ENCODE data around the gene OXCT2.
A peak's percentile ranks its signal among the peaks of the same experiment; 100 is the strongest.

OXCT2 gene

DNA sequence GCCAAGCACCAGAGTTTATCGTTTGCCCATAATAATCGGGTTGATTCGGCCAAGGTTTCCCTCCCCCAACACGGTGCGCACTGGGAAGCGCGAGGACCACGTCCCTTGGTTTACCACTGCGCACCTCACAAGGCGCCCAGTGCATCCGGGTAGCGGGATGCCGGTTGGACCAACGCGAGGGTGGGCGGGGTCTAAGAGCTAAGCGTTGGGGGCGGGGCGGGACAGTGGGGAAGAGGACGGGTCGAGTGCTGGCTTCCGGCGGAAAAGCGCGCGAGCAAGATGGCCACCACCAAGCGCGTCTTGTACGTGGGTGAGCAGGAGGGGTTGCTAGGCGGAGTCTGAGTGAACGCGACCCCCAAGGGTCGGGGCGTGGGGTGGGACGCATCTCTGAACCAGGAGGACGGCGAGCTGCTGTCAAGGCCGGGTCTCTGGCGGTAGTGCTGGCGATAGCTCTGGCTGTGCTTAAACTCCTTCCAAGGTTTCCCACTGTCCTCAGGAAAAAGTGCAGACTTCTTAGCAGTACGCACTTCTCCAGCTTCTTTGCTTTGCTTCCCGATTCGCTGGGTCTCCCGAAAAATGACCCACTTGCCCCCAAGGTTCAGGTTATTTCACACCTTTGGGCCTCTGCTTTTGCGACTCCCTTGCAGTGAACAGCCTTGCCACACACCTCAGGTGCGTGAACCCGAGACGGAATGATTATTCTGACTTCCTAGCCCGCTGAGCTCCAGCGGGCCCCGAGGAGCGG, 32.4 kb downstream of the OXCT2 start, which contains the start of gene PPIE:
Gene PPIE, plus strand, starts transcription at position 261 of the 745 bp plus-strand sequence. Its CDS starts 19 bp downstream, at position 280.
- Histone ChIP-seq H3K4me3 (ENCODE audit: low read length) (peak within 1 kb of the TSS; percentile 78), H3K4me1 (ENCODE audit: control insufficient read depth, insufficient read depth, low read length) (peaks cover 9% of the 10 kb centered on the region), H3K27me3 (ENCODE audit: control insufficient read depth, insufficient read depth, low read length) (peaks cover 10% of the 10 kb centered on the region), H3K9me3 (ENCODE audit: control insufficient read depth, low read length) (no peaks in the 10 kb centered on the region), H3K9ac (ENCODE audit: low read length) (peak within 1 kb of the TSS; percentile 75), H3K36me3 (ENCODE audit: control insufficient read depth, insufficient read depth, low read length) (no peaks in the 10 kb centered on the region)

DNA sequence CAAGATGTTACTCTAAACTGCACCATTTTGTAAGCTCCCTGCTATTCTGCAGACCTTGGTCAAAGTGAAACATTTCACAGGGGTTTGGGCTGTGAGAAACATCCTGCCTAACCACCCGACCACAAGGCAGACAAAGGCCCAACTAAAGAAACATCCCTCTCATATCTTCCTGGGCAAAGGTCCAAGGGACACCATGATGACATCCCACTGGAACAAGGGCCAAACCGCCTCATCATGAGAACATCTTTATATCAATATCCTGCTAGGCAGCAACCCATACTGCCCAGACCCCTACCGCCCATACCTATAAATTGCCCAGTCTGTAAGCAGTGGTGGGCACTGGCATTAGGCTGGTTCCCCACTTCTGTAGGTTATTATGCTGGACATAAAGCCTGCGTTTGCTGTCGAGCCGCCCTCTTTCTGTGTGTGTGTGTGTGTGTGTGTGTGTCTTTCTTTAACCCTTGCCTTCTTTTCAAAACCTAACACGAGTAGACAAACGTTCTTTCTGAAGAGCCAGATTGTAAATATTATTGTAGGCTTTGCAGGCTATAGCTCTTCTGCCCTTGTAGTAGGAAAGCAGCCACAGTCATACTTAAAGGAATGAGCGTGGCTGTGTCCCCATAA, 33.5 kb downstream of the OXCT2 start:
- no peaks in the 10 kb centered on the region for H3K36me3 ChIP-seq (ENCODE audit: control insufficient read depth, insufficient read depth, low read length)
- no peaks in the 10 kb centered on the region for H3K9me3 ChIP-seq (ENCODE audit: control insufficient read depth, low read length)
- peaks cover 9% of the 10 kb centered on the region for H3K4me1 ChIP-seq (ENCODE audit: control insufficient read depth, insufficient read depth, low read length)
- peaks cover 18% of the 10 kb centered on the region for H3K27me3 ChIP-seq (ENCODE audit: control insufficient read depth, insufficient read depth, low read length)
- H3K4me3 ChIP-seq (ENCODE audit: low read length) = no peak overlapping the region
- H3K9ac ChIP-seq (ENCODE audit: low read length) = no peak overlapping the region

DNA sequence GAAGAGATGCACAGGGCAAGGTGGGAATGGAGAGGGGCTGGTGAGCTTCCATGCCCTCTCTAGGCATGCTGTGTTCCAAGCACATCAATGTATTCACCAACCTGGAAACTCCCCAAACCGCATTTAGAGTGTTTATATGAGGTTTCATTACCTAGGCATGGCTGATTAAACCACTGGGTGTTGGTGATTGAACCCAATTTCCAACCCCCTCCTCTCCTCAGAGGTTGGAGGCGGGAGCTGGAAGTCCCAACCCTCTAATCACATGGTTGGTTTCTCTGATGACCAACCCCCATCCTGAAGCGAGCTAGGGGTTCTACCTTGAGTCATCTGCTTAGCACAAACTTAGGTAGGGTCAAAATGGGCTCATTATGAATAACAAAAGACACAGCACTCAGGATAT, 35.4 kb downstream of the OXCT2 start:
- no peak overlapping the region for H3K9ac ChIP-seq (ENCODE audit: low read length)
- no peaks in the 10 kb centered on the region for H3K36me3 ChIP-seq (ENCODE audit: control insufficient read depth, insufficient read depth, low read length)
- peaks cover 9% of the 10 kb centered on the region for H3K4me1 ChIP-seq (ENCODE audit: control insufficient read depth, insufficient read depth, low read length)
- peaks cover 23% of the 10 kb centered on the region for H3K27me3 ChIP-seq (ENCODE audit: control insufficient read depth, insufficient read depth, low read length)
- H3K4me3 ChIP-seq (ENCODE audit: low read length) = no peak overlapping the region
- no peaks in the 10 kb centered on the region for H3K9me3 ChIP-seq (ENCODE audit: control insufficient read depth, low read length)

DNA sequence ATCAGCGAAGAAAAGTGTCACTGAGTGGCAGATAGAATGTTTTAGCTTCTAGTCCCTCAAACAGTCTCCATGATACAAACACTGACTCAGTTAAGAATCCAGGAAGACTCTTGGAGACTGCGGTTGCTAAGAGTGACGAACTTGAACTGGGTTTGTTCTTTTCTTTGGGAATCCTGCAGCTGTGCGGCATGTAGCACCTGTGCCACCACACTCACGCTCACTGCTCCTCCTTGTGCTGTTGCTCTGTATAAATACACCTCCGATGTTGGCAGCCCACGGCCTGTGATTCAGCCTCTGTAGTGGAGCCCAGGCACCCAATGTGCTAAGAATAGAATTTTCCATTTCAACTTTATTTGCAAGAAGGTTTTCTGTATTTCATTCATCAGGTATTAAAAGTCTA, 38.0 kb downstream of the OXCT2 start:
- Histone ChIP-seq H3K36me3 (ENCODE audit: control insufficient read depth, insufficient read depth, low read length) (no peaks in the 10 kb centered on the region), H3K4me3 (ENCODE audit: low read length) (no peak overlapping the region), H3K4me1 (ENCODE audit: control insufficient read depth, insufficient read depth, low read length) (no peaks in the 10 kb centered on the region), H3K9ac (ENCODE audit: low read length) (no peak overlapping the region), H3K9me3 (ENCODE audit: control insufficient read depth, low read length) (no peaks in the 10 kb centered on the region), H3K27me3 (ENCODE audit: control insufficient read depth, insufficient read depth, low read length) (peaks cover 35% of the 10 kb centered on the region)

DNA sequence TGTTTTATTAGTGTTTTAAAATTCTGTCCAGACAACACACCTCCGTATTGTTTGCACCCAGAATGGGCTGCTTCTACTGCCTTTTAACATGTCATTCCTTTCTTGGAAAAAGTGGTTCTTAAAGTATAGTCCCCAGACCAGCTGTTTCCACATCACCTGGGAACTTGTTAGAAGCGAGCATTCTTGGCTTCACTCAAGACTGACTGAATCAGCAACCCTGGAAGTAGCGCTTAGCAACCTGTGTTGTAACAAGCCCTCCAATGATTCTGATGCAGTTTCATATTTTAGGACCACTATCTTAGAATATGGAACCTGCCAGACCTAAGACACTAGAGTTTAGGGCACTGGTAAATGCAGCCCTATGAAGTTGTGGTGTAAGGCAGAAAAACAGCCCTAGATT, 38.4 kb downstream of the OXCT2 start:
- Histone ChIP-seq H3K4me1 (ENCODE audit: control insufficient read depth, insufficient read depth, low read length) (no peaks in the 10 kb centered on the region), H3K9ac (ENCODE audit: low read length) (no peak overlapping the region), H3K4me3 (ENCODE audit: low read length) (no peak overlapping the region), H3K36me3 (ENCODE audit: control insufficient read depth, insufficient read depth, low read length) (no peaks in the 10 kb centered on the region), H3K9me3 (ENCODE audit: control insufficient read depth, low read length) (no peaks in the 10 kb centered on the region), H3K27me3 (ENCODE audit: control insufficient read depth, insufficient read depth, low read length) (peaks cover 39% of the 10 kb centered on the region)

DNA sequence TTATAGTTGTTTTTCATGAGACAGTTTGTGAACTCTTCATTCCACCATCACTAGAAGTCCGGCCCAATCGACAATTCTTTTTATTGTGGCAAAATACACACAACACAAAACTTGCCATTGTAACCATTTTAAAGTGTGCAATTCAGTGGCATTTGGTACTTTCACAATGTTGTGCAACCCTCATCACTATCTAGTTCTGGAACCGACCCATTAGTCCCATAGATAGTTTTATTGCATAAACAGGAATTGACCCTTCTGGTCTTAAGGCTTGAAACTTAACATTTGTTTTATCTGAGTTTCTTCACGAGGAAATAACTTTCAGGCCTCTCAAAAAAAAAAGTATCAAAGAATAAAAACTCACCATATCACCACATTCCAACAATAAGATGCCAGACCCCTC, 41.3 kb downstream of the OXCT2 start:
- Histone ChIP-seq H3K9me3 (ENCODE audit: control insufficient read depth, low read length) (no peaks in the 10 kb centered on the region), H3K27me3 (ENCODE audit: control insufficient read depth, insufficient read depth, low read length) (peaks cover 35% of the 10 kb centered on the region), H3K4me1 (ENCODE audit: control insufficient read depth, insufficient read depth, low read length) (no peaks in the 10 kb centered on the region)

DNA sequence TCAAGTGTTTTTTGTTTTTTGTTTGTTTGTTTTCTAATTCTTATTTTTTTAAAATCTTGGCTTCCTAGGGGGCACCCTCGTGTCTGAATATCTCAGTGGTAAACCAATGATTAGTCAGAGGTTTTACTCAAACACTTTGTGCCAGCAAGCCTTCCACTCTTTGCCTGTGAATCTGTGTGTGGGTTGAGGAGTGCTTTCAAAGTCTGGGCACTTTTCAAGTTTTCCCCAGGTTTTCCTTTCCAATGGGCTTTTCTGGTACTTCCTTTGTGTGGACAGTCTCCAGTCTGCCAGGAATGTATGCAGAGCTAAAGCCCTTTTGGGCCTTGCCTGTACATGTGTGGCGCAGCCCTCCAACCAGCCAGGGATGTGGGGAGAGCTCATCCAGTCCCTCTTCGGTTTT, 42.1 kb downstream of the OXCT2 start:
- Histone ChIP-seq H3K4me1 (ENCODE audit: control insufficient read depth, insufficient read depth, low read length) (no peaks in the 10 kb centered on the region), H3K4me3 (ENCODE audit: low read length) (no peak overlapping the region), H3K36me3 (ENCODE audit: control insufficient read depth, insufficient read depth, low read length) (no peaks in the 10 kb centered on the region), H3K9ac (ENCODE audit: low read length) (no peak overlapping the region), H3K9me3 (ENCODE audit: control insufficient read depth, low read length) (no peaks in the 10 kb centered on the region), H3K27me3 (ENCODE audit: control insufficient read depth, insufficient read depth, low read length) (peaks cover 35% of the 10 kb centered on the region)

More for the DNA sequence above, 41.3 kb downstream of the OXCT2 start:
- H3K4me3 ChIP-seq (ENCODE audit: low read length) = no peak overlapping the region
- H3K9ac ChIP-seq (ENCODE audit: low read length) = no peak overlapping the region
- H3K36me3 ChIP-seq (ENCODE audit: control insufficient read depth, insufficient read depth, low read length) = no peaks in the 10 kb centered on the region

DNA sequence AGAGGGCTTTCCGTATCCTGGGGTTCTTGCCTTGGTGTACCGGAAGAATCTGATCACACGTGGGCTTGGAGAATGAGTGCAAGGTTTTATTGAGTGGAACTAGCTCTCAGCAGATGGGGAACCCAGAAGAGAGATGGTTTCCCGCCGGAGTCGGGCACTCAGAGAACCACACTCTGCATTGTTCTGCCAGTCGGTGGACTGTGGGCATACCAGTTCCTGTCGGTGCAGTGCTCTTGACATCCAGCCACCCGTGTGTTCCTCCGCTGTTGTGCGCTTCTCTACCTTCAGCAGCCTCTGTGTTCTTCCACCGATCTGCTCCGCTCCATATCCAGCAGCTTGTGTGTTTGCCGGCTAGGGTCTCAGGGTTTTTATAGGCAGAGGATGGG, 43.2 kb downstream of the OXCT2 start:
- no peaks in the 10 kb centered on the region for H3K4me1 ChIP-seq (ENCODE audit: control insufficient read depth, insufficient read depth, low read length)
- H3K9me3 ChIP-seq (ENCODE audit: control insufficient read depth, low read length) = no peaks in the 10 kb centered on the region
- no peak overlapping the region for H3K4me3 ChIP-seq (ENCODE audit: low read length)
- peaks cover 29% of the 10 kb centered on the region for H3K27me3 ChIP-seq (ENCODE audit: control insufficient read depth, insufficient read depth, low read length)
- H3K9ac ChIP-seq (ENCODE audit: low read length) = no peak overlapping the region
- H3K36me3 ChIP-seq (ENCODE audit: control insufficient read depth, insufficient read depth, low read length) = no peaks in the 10 kb centered on the region

DNA sequence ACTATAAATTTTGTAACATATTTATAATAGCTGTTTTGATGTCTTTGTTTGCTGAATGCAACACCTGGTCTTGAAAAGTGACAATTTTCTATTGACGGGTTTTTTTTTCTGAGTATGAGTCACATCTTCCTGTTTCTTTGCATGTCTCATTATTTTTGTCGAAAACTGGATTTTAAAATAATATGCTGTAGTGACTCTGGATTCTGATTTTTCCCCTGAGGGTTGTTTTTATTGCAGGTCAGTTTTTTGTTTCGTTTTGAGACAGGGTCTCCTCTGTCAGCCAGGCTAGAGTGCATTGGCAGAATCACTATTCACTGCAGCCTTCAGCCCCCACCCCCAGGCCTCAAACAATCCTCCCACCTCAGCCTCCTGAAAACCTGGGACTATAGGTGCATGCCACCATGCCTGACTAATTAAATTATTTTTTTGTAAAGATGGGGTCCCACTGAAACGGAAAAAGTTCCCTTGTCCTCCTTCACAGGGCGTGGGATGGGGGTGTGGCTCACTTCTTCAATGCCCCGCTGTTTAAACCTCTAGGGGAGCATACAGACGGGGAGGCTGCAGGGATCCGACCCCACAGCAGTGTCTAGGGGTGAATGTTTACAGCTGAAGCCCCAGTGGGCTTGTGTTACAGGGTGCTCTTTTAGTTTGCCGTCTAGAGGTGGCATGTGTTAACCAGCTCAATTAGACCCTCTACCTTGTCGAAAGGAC, 43.8 kb downstream of the OXCT2 start:
- H3K36me3 ChIP-seq (ENCODE audit: control insufficient read depth, insufficient read depth, low read length) = no peaks in the 10 kb centered on the region
- no peak overlapping the region for H3K9ac ChIP-seq (ENCODE audit: low read length)
- H3K4me1 ChIP-seq (ENCODE audit: control insufficient read depth, insufficient read depth, low read length) = no peaks in the 10 kb centered on the region
- no peaks in the 10 kb centered on the region for H3K9me3 ChIP-seq (ENCODE audit: control insufficient read depth, low read length)
- H3K4me3 ChIP-seq (ENCODE audit: low read length) = no peak overlapping the region
- H3K27me3 ChIP-seq (ENCODE audit: control insufficient read depth, insufficient read depth, low read length) = peaks cover 24% of the 10 kb centered on the region

DNA sequence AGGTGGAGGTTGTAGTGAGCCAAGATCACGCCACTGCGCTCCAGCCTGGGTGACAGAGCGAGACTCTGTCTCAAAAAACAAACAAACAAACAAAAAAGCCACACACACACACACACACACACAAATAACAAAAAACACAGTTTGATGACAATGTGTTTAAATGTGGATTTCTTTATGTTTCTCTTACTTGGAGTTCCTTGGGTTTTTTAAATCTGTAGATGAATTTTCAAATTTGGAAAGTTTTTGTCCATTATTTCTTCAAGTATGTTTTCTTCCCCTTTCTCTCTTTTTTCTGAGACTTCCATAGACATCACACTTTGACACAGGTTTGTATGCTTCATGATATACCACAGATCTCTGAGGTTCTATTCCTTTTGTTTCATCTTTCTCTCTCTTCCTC, 44.5 kb downstream of the OXCT2 start:
- no peak overlapping the region for H3K4me3 ChIP-seq (ENCODE audit: low read length)
- peaks cover 22% of the 10 kb centered on the region for H3K27me3 ChIP-seq (ENCODE audit: control insufficient read depth, insufficient read depth, low read length)
- no peaks in the 10 kb centered on the region for H3K9me3 ChIP-seq (ENCODE audit: control insufficient read depth, low read length)
- no peak overlapping the region for H3K9ac ChIP-seq (ENCODE audit: low read length)
- H3K4me1 ChIP-seq (ENCODE audit: control insufficient read depth, insufficient read depth, low read length) = no peaks in the 10 kb centered on the region
- H3K36me3 ChIP-seq (ENCODE audit: control insufficient read depth, insufficient read depth, low read length) = no peaks in the 10 kb centered on the region

DNA sequence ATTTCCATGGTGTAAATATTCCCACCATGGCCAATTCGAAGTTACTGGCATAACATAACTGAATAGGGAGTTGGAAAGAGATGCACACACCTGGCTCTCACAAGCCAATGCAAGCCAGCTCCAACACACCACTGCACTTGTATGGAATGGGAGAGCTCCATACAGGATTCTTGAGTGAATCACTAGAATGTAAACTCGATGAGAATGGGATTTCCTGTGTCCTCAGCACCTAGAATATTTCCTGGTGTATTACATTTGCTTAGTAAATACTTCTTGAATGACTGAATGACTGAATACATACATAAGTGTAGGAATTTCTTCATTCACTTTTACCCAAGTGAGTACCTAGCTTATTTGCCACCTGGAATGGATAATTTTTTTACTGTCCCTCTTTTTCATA, 48.7 kb downstream of the OXCT2 start:
- peaks cover 3% of the 10 kb centered on the region for H3K27me3 ChIP-seq (ENCODE audit: control insufficient read depth, insufficient read depth, low read length)
- H3K4me3 ChIP-seq (ENCODE audit: low read length) = no peak overlapping the region
- no peaks in the 10 kb centered on the region for H3K36me3 ChIP-seq (ENCODE audit: control insufficient read depth, insufficient read depth, low read length)
- no peak overlapping the region for H3K9ac ChIP-seq (ENCODE audit: low read length)
- H3K9me3 ChIP-seq (ENCODE audit: control insufficient read depth, low read length) = no peaks in the 10 kb centered on the region
- H3K4me1 ChIP-seq (ENCODE audit: control insufficient read depth, insufficient read depth, low read length) = no peaks in the 10 kb centered on the region

DNA sequence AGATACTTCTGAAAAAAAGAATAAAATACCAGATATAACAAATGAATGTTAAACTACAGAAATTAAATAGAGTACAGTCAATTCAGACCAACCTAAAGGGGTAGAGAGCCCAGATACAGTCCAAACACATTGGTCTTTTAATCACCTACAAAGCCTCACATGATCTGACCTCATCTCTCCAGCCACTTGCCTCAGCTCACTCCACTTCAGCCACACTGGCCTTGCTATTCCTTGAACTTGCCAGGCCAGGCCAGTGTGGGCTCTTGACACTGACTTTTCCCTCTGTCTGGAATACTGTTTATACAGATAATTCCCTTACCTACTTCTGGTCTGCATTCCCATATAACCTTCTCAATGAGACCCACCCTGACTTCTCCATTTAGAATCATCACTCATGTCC, 49.5 kb downstream of the OXCT2 start:
- no peaks in the 10 kb centered on the region for H3K27me3 ChIP-seq (ENCODE audit: control insufficient read depth, insufficient read depth, low read length)
- no peaks in the 10 kb centered on the region for H3K9me3 ChIP-seq (ENCODE audit: control insufficient read depth, low read length)
- H3K9ac ChIP-seq (ENCODE audit: low read length) = no peak overlapping the region
- no peaks in the 10 kb centered on the region for H3K36me3 ChIP-seq (ENCODE audit: control insufficient read depth, insufficient read depth, low read length)
- H3K4me3 ChIP-seq (ENCODE audit: low read length) = no peak overlapping the region
- no peaks in the 10 kb centered on the region for H3K4me1 ChIP-seq (ENCODE audit: control insufficient read depth, insufficient read depth, low read length)

Measured in mucosa of stomach (tissue), 1 donor.